GM21529 (cell line): ENCODE results near the gene PAX3.

Source experiments
- ATAC-seq: cut with Tn5 transposase; IDR thresholded peaks from one replicate; pipeline ENCODE4 v1.9.1; 2021; ENCODE audit not compliant: unreplicated experiment

The PAX3 gene

DNA sequence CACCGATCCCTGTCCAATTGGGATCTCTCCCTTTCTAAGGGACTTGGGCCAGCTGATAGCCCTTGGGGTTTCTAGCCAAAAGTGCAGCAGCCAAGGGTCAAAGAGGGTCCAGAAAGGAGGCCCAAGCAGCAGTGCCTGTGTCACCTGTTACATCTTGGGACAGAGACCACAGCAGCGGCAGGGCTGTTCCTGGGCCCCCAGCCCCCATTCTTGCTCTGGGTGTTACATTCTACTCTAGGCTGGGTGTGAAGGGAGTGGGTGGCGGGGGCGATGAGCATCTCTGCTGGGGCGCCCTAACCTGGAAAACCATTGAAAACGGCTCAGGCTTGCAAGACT lies 1.2 kb downstream of the PAX3 start:
- no peak for ATAC-seq

DNA sequence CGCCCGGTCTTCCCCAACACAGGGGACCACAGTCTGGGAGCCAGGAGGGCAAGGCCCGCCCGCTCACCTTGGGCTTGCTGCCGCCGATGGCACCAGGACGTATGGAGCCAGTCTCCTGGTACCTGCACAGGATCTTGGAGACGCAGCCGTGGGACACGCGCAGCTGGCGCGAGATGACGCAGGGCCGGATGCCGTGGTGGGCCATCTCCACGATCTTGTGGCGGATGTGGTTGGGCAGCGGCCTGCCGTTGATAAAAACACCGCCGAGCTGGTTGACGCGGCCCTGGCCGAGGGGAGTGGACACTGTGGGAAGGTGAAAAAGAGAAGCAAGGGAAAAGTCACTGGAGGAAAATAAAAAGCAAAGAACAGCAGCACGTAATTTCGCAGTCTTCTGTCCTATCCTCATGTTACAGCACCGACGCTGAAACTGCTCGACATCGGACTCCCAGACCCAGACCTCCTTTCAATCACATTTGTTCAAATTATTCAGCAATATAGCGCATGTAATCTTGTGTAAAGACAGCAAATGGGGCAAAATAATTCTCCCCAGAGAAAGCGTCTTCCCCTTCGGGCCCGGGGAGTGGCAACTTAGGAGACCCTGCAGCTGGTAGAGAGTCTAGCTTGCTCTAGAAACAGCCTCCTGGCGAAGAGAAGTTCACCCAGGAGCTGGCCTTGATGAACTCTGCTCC lies 1.7 kb downstream of the PAX3 start:
- ATAC-seq = no peak

- no peak for ATAC-seq
These were observed 2.5 kb downstream of the PAX3 start for GRCh38 chr2:222296311-222296741.

GRCh38 chr2:222295368-222296062 lies 3.3 kb downstream of the PAX3 start:
- ATAC-seq = no peak

GRCh38 chr2:222294996-222295367 lies 3.8 kb downstream of the PAX3 start:
- ATAC-seq = no peak

DNA sequence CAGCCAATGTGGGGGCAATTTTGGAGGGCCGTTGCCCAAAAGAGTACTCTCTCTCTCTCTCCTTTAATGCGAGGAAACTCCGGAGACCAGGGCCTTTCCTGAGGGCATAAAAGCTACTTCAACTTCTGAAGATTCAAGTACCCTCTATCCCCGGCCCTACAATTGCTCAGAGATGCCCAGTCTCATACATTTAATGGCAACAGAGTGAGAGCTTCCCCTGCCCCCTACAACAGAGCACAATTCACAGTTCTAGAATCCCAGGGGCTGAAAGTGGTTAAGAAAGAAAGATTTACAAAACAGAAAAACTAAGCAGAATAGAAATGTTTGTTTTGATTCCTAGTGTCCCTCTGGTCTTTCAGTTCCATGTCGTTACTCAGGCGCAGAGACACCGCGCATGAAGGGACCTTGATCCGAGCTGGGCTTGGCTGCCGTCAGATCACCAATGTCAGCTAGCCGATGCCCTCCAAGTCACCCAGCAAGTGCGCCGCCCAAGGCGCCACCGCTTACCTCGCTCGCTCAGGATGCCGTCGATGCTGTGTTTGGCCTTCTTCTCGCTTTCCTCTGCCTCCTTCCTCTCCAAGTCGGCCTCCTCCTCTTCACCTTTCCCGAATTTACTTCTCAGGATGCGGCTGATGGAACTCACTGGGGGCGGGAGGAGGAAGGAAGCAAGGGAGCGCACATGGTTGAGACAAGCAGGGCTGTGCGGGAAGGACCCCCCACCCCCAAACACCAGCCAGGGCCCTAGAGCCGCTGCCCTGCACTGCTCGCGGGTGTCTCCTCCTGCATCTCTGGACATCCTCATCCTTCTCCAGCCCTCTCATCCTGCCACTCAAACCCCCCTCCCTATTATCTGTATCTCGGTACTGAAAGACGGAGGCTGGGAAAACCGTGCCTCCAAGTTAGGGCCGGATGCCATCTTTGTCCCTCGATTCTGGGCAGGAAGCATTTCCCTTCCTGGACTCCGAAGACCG lies 4.9 kb downstream of the PAX3 start:
- ATAC-seq = no peak

DNA sequence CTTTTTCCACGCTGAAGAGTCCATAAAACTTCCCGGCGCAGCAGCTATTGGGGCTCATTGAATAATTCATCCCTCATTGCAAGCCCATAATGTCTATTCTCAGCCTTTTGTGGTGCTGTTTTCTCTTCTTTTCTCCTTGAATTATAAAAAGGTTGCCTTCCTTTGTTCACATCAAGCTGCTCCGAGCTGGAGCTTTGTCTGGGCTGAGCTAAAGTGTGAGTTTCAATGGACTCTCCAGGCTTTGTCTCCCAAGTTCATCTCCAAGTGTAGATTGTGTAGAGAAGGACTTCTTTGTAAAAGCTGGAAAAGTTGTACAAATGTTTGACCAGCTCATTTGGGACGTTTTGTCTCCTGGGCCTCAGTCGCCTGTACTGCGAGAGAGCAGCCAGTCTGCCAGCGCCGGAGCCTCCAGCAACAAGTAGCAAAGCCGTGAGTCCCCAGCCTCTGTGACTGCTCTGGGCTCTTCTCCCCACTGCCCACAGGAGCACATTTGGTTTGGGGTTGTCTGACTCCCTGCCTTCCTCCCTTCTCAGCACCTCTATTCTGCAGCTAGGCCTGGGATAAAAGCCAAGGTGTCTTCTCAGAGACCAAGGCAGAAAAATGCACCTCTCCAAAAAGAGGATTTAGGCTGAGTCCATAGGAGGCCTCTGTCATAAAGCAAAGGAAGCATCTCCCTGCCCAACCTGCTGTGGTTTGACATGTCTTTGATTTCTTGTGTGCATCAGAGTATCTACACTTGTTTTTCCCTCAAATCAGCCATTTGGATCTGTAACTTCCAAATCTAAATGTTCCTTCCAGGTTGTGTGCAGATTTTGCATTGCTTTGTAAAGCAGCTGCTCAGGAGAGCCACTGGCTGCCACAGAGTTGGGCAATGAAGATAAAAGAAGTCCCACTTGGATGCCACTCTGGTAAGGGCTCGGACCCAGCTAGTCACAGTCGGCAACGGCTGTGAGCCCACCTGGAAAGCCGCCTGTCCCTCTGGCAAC lies 6.4 kb downstream of the PAX3 start:
- no peak for ATAC-seq

GRCh38 chr2:222291485-222291841 lies 7.3 kb downstream of the PAX3 start:
- no peak for ATAC-seq

DNA sequence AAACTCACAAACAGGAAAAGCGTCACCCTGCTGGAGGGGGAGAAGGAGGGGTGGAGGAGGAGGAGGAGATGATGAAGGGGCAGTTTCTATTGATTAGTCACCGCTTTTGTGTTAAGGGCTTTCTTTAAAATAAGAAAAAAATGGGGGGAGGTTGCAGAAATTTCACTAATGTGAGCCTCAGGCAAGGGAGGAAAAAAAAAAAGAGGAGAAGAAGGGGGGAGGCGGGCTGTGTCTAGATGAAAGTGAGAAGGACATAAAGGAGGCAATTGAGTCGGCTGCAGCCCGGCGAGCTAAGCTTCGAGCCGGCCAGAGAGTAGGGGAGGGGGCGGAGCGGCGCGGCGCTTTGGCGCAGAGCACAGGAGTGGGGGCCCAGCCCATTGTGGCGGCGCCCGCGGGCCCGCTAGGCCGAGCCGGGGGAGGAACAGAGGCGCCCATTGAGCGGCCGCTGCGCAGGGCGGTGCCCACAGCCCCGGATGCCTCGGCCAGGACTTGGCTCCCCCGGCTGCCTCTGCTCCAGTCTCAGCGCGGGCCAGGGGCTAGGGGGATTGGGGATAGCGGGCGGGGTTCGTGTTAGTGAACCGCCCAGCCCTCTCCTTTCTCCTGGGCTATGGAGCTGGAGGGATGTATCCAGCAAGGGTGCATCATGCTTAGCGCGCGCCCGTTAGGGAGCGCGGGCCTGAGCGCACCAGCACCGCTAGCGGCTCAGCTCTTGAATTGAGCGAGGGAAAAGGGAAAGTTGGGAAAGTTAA lies 7.9 kb downstream of the PAX3 start:
- ATAC-seq = no peak

GRCh38 chr2:222290401-222290735 lies 8.4 kb downstream of the PAX3 start:
- ATAC-seq = no peak

DNA sequence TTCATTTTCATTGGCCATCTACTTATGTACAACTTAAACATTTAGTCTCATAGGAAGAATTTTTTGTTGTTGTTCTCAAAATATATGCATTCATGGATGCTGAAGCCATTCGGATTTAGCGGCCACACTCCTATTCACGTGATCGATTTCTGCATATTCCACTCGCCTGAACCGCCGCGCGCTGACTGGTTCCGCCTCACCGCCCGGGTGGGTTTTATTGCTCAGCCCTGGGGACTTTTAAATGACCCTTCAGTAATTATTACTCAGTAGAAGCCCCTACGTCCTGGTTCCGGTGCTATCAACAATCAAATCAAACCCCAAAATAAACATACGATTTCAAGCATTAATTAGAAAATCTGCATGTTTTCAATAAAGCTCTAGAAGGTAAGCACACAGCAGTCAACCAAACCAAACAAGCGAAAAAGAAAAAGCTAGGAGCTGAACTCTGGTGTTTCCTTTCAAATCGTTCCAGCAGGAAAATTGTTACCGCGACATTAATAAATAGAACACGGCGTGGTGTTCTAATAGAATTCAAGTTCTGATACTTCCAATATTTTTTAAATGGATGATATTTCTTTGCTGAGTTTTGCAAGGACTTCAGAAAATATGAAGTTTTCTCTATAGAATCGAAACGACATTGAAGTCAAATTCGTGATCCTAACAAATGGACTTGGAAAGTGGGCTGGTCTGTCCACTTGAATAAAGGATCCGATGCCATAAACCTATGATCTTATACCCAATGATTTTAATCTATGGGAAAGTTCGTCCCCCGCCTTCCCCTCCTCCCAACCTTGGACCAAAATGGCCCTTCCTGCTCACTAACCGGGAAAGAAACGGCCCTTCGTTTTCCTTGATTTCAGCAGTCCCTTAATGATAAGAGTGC lies 9.3 kb downstream of the PAX3 start:
- ATAC-seq = no peak

- ATAC-seq = no peak
These were observed 10.1 kb downstream of the PAX3 start for GRCh38 chr2:222288590-222289277.

- no peak for ATAC-seq
These were observed 10.8 kb downstream of the PAX3 start for GRCh38 chr2:222287862-222288479.

GRCh38 chr2:222284466-222284865 lies 14.3 kb downstream of the PAX3 start:
- no peak for ATAC-seq

DNA sequence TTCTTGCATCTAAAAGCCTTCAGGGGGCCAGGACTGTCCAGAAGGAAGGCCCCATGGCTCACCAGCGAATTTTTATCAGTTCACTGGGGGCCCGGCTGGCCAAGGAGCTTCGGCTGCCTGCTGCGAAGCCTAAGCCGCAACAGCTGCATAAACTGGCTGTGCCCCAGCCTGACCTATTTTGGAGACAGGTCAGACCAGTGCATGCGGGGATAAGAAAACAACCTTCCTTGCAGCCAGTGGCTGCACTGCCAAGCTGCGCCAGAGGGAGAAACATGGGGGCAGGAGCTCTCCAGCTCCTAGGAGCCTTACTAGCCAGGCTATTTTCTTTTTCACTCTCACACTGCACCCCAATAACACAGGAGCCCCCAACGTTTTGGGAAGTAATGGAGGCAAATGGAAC lies 15.2 kb downstream of the PAX3 start:
- ATAC-seq = no peak

GRCh38 chr2:222281506-222281905 lies 17.3 kb downstream of the PAX3 start:
- no peak for ATAC-seq

DNA sequence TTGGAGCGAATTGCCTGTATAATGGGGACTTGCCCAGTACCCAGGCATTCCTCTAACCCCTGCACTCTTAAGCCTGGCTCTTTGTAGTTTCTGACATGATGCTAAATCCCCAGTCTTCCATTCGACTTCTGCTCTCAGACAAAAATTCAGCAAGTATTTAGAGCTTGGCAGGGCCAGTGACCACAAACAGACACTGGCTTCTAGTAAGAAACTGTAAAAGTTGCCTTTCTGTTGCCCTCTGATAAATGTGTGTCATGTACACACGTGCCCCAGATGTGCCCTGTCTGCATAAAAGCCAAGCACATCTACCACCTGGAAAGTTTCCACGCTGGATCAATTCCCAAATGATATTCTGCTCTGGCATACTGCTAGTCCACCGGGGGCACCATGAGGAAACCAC lies 18.0 kb downstream of the PAX3 start:
- ATAC-seq = no peak

DNA sequence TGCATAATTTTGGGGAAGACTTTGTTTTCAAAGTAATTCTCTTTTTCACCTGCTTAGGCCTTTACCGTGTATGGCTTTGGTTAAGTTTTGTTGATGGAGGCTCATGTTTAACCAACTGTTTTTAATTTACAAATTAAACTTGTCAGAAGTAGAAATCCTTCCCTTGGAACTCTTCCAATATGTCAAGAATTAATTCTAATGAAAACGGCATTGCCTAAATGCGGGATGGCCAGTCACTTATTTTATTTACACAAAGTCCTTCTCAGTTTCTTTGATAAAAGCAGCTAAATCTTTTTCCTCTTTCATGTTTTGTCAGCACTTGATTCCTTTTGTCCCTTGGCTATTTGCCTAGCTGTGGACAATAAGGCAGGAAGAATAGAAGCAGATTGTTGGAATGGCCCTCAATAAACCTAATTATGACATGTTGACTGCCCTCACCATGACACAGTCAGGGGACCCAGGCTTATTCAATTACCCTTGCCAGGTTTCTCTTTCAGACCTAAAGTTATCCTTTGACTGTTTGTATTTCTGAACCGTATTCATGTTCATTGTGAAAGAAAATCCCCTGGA lies 26.3 kb downstream of the PAX3 start:
- ATAC-seq = no peak
